ENCODE results near the gene NTM. TPM values are rescaled to one million over a fixed set of nuclear protein-coding genes. Genes with fewer than 3 reads are reported as not detected.

NTM gene
- polyA plus RNA-seq, 1 donor (not counting 4 experiments of a cell fraction or from before 2014, with no cell fraction given): 47.9 TPM

- FAIRE-seq (no peak), DNase-seq (ENCODE audit: low read depth, low spot score) (no peak)
- H3K4me1 ChIP-seq (ENCODE audit: control insufficient read depth, extremely low read depth, insufficient read depth, low read length): peaks cover 21% of the 10 kb centered on the region
- H3K9ac ChIP-seq (ENCODE audit: control insufficient read depth, extremely low read depth, insufficient read depth, low read length): no peak overlapping the region
- no peak overlapping the region for H2AFZ ChIP-seq (ENCODE audit: control insufficient read depth, low read length)
- H3K4me3 ChIP-seq (ENCODE audit: control insufficient read depth in 2 of 3, extremely low read depth in 1 of 3, insufficient read depth in 2 of 3, low read depth in 1 of 3, low read length in 3 of 3): no peak overlapping the region
- H3K27me3 ChIP-seq (ENCODE audit: control insufficient read depth, extremely low read depth, insufficient read depth, low read length): no peaks in the 10 kb centered on the region
- H4K20me1 ChIP-seq (ENCODE audit: control insufficient read depth, extremely low read depth, insufficient read depth, low read length): no peaks in the 10 kb centered on the region
- H3K4me2 ChIP-seq (ENCODE audit: control insufficient read depth, extremely low read depth, insufficient read depth, low read depth, low read length): no peak overlapping the region
- no peaks in the 10 kb centered on the region for H3K36me3 ChIP-seq (ENCODE audit: control insufficient read depth in 2 of 2, extremely low read depth in 1 of 2, insufficient read depth in 2 of 2, low read length in 2 of 2)
- peaks cover 3% of the 10 kb centered on the region for H3K79me2 ChIP-seq (ENCODE audit: control insufficient read depth, insufficient read depth, low read length)
- no peaks in the 10 kb centered on the region for H3K9me3 ChIP-seq (ENCODE audit: control insufficient read depth, low read depth, low read length)
- dilution Hi-C loops (cut with MboI; ENCODE audit: extremely low pct_ligation_motif_present, low sequenced_read_pairs): no loop called here
- no peaks in the 10 kb centered on the region for H3K9me1 ChIP-seq (ENCODE audit: control insufficient read depth, extremely low read depth, insufficient read depth, low read length)
- no peak for TF ChIP-seq EZH2 (IDR thresholded peaks at IDR 0.05; ENCODE audit: low read length)
- TF ChIP-seq, protein P1, sequence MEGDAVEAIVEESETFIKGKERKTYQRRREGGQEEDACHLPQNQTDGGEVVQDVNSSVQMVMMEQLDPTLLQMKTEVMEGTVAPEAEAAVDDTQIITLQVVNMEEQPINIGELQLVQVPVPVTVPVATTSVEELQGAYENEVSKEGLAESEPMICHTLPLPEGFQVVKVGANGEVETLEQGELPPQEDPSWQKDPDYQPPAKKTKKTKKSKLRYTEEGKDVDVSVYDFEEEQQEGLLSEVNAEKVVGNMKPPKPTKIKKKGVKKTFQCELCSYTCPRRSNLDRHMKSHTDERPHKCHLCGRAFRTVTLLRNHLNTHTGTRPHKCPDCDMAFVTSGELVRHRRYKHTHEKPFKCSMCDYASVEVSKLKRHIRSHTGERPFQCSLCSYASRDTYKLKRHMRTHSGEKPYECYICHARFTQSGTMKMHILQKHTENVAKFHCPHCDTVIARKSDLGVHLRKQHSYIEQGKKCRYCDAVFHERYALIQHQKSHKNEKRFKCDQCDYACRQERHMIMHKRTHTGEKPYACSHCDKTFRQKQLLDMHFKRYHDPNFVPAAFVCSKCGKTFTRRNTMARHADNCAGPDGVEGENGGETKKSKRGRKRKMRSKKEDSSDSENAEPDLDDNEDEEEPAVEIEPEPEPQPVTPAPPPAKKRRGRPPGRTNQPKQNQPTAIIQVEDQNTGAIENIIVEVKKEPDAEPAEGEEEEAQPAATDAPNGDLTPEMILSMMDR (optimal IDR thresholded peaks at IDR 0.05 in 1 of 3, IDR thresholded peaks at IDR 0.05 in 1 of 3, conservative IDR thresholded peaks at IDR 0.05 in 1 of 3; ENCODE audit: extremely low read depth in 1 of 3, insufficient read depth in 2 of 3, low read length in 3 of 3): no peak
- H3K27ac ChIP-seq (ENCODE audit: control insufficient read depth, insufficient read depth, low read length): no peak overlapping the region
Observed at GRCh38 chr11:132127900-132128288, 757.5 kb downstream of the NTM start.

- dilution Hi-C loops (cut with MboI; ENCODE audit: extremely low pct_ligation_motif_present, low sequenced_read_pairs): no loop called here
- FAIRE-seq: no peak
Observed at GRCh38 chr11:132131047-132131446, 760.6 kb downstream of the NTM start.

More at GRCh38 chr11:132131047-132131446, 760.6 kb downstream of the NTM start:
- Histone ChIP-seq H3K9me3 (ENCODE audit: control insufficient read depth, low read depth, low read length) (no peaks in the 10 kb centered on the region), H3K4me2 (ENCODE audit: control insufficient read depth, extremely low read depth, insufficient read depth, low read depth, low read length) (no peak overlapping the region), H3K79me2 (ENCODE audit: control insufficient read depth, insufficient read depth, low read length) (no peaks in the 10 kb centered on the region), H3K27me3 (ENCODE audit: control insufficient read depth, extremely low read depth, insufficient read depth, low read length) (no peaks in the 10 kb centered on the region), H3K9me1 (ENCODE audit: control insufficient read depth, extremely low read depth, insufficient read depth, low read length) (no peaks in the 10 kb centered on the region), H3K36me3 (ENCODE audit: control insufficient read depth in 2 of 2, extremely low read depth in 1 of 2, insufficient read depth in 2 of 2, low read length in 2 of 2) (no peaks in the 10 kb centered on the region), H3K9ac (ENCODE audit: control insufficient read depth, extremely low read depth, insufficient read depth, low read length) (no peak overlapping the region), H3K4me1 (ENCODE audit: control insufficient read depth, extremely low read depth, insufficient read depth, low read length) (peaks cover 21% of the 10 kb centered on the region), H2AFZ (ENCODE audit: control insufficient read depth, low read length) (no peak overlapping the region), H4K20me1 (ENCODE audit: control insufficient read depth, extremely low read depth, insufficient read depth, low read length) (no peaks in the 10 kb centered on the region), H3K4me3 (ENCODE audit: control insufficient read depth in 2 of 3, extremely low read depth in 1 of 3, insufficient read depth in 2 of 3, low read depth in 1 of 3, low read length in 3 of 3) (no peak overlapping the region), H3K27ac (ENCODE audit: control insufficient read depth, insufficient read depth, low read length) (no peak overlapping the region)
- no peak for DNase-seq (ENCODE audit: low read depth, low spot score)
- TF ChIP-seq EZH2 (IDR thresholded peaks at IDR 0.05; ENCODE audit: low read length): no peak
- TF ChIP-seq, protein P1 (optimal IDR thresholded peaks at IDR 0.05 in 1 of 3, IDR thresholded peaks at IDR 0.05 in 1 of 3, conservative IDR thresholded peaks at IDR 0.05 in 1 of 3; ENCODE audit: extremely low read depth in 1 of 3, insufficient read depth in 2 of 3, low read length in 3 of 3): no peak
